CD4-positive, CD25-positive, alpha-beta regulatory T cell (primary cell): Measurements from ENCODE around the gene HELQ. TPM values are rescaled to one million over a fixed set of nuclear protein-coding genes. Genes with fewer than 3 reads are reported as not detected.

Experiments
- ATAC-seq, 2 donors: fragments of 150-1000 bp; cut with Tn5 transposase; one replicate each; pipeline ENCODE4 v1.10.0; 2021; ENCODE audit warnings: low read depth in 2 of 2, moderate number of reproducible peaks in 2 of 2, moderate library complexity in 1 of 2
- DNase-seq, 3 donors: peaks; one replicate each; pipeline versions ENCODE4 v3.0.0 to v3.0.0-alpha.2; 2012 to 2022; ENCODE audit warnings: mixed read lengths in 1 of 3
- H3K27ac ChIP-seq: one replicate; pipeline ENCODE4 v1.7.0; 2013; ENCODE audit warnings: mild to moderate bottlenecking, low read length; ENCODE audit not compliant: insufficient read depth, poor library complexity, severe bottlenecking
- H3K27me3 ChIP-seq: one replicate; pipeline ENCODE4 v1.7.0; 2013; ENCODE audit warnings: low read length; ENCODE audit not compliant: control insufficient read depth, insufficient read depth
- H3K36me3 ChIP-seq: one replicate; pipeline ENCODE4 v1.7.0; 2013; ENCODE audit warnings: mild to moderate bottlenecking, low read length, moderate library complexity; ENCODE audit not compliant: control insufficient read depth, insufficient read depth
- H3K4me1 ChIP-seq: 2 replicates; pipeline ENCODE4 v1.7.0; 2013; ENCODE audit warnings: mild to moderate bottlenecking, low read length; ENCODE audit not compliant: insufficient read depth, control insufficient read depth, poor library complexity, severe bottlenecking
- H3K4me3 ChIP-seq: one replicate; pipeline ENCODE4 v1.7.0; 2013; ENCODE audit warnings: low read depth, mild to moderate bottlenecking, low read length, moderate library complexity
- H3K9me3 ChIP-seq, 2 experiments: 1 replicate in 1 of 2; 2 replicates in 1 of 2; pipeline ENCODE4 v1.7.0; 2013; ENCODE audit warnings: low read length in 2 of 2, mild to moderate bottlenecking in 1 of 2, moderate library complexity in 1 of 2; ENCODE audit not compliant: control insufficient read depth in 2 of 2
- H3K27ac Mint-ChIP-seq, 3 donors: one replicate each; pipeline ENCODE4 v1.8.0; 2020 to 2022; ENCODE audit warnings: mild to moderate bottlenecking in 3 of 3, mixed read lengths in 3 of 3, moderate library complexity in 2 of 3
- H3K27me3 Mint-ChIP-seq: one replicate; pipeline ENCODE4 v1.8.0; 2022; ENCODE audit warnings: mild to moderate bottlenecking, mixed read lengths
- H3K36me3 Mint-ChIP-seq: one replicate; pipeline ENCODE4 v1.8.0; 2020; ENCODE audit warnings: mixed read lengths
- H3K4me1 Mint-ChIP-seq, 4 donors: one replicate each; pipeline ENCODE4 v1.8.0; 2020 to 2022; ENCODE audit warnings: mixed read lengths in 4 of 4, mild to moderate bottlenecking in 1 of 4
- H3K4me3 Mint-ChIP-seq, 4 donors: one replicate each; pipeline ENCODE4 v1.8.0; 2020 to 2022; ENCODE audit warnings: mild to moderate bottlenecking in 4 of 4, mixed read lengths in 4 of 4, moderate library complexity in 3 of 4
- H3K9me3 Mint-ChIP-seq, 7 donors: one replicate each; pipeline ENCODE4 v1.8.0; 2020 to 2022; ENCODE audit warnings: mixed read lengths in 7 of 7, mild to moderate bottlenecking in 3 of 7, moderate library complexity in 2 of 7
- polyA plus RNA-seq, 4 donors: library from polyadenylated mRNA; unstranded; fragments of 300-500 nt; fragmentation: Illumina TruSeq; gene quantifications; one replicate each; pipeline ENCODE4 v1.2.3, GENCODE V29; 2021
- total RNA-seq: library from RNA; stranded (reverse); gene quantifications from one replicate; pipeline ENCODE4 v1.2.3, GENCODE V29; 2022

The HELQ gene
- total and polyA plus RNA-seq, 5 donors from 2014 or later, result 23.8 to 37.8 (median 27.1) TPM

DNA sequence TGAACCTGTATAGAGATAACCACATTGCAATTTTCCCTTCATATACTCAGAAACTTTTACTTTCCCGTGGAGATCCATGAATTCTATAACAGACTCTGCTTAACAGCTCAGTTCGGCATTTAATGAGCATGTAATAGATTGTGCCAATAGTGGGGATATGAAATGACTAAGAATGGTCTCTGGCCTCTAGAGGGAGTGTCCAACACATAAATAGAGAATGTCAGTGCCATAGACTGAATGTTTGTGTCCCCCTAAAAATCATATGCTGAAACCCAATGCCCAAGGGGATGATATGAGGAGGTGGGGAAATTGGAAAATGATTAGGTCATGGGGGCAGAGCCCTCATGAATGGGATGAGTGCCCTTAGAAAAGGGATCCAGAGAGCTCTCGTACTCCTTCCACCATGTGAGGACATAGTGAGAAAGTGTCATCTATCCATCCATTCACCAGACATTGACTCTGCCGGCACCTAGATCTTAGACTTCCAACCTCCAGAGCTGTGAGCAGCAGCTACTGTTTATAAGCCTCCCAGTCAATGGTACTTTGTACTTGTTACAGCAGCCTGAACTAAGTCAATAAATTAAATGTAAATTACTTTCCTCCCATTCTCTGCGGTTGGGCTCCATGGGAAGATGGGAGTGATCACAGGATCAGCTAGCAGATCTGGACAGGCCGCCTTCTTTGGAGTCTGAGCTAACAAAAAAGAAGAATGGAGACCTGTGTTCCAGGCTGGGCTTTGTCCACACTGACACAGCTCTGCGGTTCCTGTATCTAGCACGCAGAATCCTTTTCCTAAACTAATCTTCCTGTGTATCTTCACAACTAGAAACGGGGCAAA, 92.9 kb downstream of the HELQ start:
- DNase-seq, result peak in 2 of 3 donors; percentile 8 to 37

DNA sequence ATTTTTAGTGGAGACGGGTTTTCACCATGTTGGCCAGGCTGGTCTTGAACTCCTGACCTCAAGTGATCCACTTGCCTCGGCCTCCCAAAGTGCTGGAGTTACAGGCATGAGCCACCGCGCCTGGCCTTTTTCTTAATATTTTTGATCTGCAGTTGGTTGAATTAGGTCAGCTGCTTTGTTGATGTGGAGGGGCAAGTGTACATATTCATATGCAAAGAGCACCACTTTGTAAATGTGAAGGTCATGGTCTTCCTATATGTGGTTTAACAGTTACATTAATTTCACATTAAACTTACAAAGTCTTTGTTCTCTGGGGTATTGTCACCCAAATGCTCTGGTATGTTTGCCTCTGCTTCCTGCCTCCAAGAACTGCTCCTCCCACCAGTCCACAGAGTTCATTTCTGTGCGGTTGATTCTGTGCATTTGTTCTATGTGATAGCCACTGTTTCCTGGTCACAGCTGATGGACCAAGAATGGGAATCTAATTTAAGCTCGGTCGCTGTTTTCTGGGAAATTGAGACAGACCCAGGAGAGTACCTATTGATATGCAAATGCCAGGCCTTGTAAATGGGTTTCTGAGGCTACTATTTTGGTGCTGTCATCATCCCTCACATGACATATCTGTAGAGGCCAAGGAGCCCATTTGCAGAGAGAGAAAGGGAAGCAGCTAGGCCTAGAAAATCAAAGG, 94.1 kb downstream of the HELQ start:
- no peak for DNase-seq
- no peaks in the 10 kb centered on the region for H3K36me3 ChIP-seq
- Mint-ChIP-seq H3K36me3 (peaks cover 5% of the 10 kb centered on the region), H3K4me3 (no peak overlapping the region), H3K27ac (no peak overlapping the region), H3K4me1 (peaks cover 0 to 11% (median 7%) of the 10 kb centered on the region in 4 donors), H3K9me3 (peaks cover 0 to 2% (median 0%) of the 10 kb centered on the region in 7 donors), H3K27me3 (no peaks in the 10 kb centered on the region)
- no peaks in the 10 kb centered on the region for H3K9me3 ChIP-seq
- ATAC-seq, result no peak
- no peak overlapping the region for H3K4me3 ChIP-seq
- no peaks in the 10 kb centered on the region for H3K27me3 ChIP-seq
- no peak overlapping the region for H3K27ac ChIP-seq
- H3K4me1 ChIP-seq, result no peaks in the 10 kb centered on the region

More for the DNA sequence above, 92.9 kb downstream of the HELQ start:
- Mint-ChIP-seq H3K36me3 (peaks cover 5% of the 10 kb centered on the region), H3K4me3 (no peak overlapping the region), H3K27ac (no peak overlapping the region), H3K9me3 (peaks cover 0 to 2% (median 0%) of the 10 kb centered on the region in 7 donors), H3K27me3 (no peaks in the 10 kb centered on the region), H3K4me1 (peaks cover 0 to 3% (median 0%) of the 10 kb centered on the region in 4 donors)
- Histone ChIP-seq H3K36me3 (no peaks in the 10 kb centered on the region), H3K4me1 (no peaks in the 10 kb centered on the region), H3K27me3 (no peaks in the 10 kb centered on the region), H3K9me3 (no peaks in the 10 kb centered on the region), H3K27ac (no peak overlapping the region), H3K4me3 (no peak overlapping the region)
- no peak for ATAC-seq

DNA sequence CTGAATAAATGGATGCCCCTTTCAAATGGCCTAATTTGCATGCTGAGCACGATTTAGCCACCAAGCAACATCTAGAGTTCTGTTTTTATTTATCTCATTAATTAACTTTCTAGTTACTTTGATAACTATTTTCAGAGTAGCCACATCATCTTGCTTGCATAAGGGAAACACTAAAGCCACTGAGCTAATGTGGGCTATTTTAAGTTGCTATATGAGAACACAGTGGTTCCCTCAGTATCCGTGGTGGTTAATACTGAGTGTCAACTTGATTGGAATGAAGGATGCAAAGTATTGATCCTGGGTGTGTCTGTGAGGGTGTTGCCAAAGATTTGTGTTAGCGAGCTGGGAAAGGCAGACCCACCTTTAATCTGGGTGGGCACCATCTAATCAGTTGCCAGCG, 95.6 kb downstream of the HELQ start:
- H3K27ac ChIP-seq, result no peak overlapping the region
- no peak overlapping the region for H3K4me3 ChIP-seq
- H3K9me3 Mint-ChIP-seq, result peaks cover 0 to 2% (median 0%) of the 10 kb centered on the region in 7 donors

DNA sequence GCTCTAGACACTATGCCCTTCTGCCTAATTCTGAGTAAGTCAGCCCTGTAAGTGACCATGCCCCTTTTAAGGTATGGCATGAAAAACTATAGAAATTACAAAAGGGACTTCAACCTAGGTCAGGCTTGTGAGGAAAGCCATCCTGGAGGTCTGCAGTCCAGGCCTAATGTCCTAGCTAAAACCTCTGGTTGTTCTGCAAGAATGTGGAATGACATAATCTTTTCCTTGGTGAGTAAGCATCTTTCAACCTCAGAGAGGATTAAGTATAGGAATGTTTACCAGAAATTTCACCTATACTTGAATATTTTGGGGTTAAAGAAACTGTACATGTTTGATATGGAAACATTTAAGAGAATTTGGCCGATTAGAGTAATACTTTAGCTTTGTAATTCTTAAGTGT, 97.2 kb downstream of the HELQ start:
- DNase-seq (no peak), ATAC-seq (no peak)
- H3K36me3 Mint-ChIP-seq, result peaks cover 2% of the 10 kb centered on the region
- peaks cover 0 to 7% (median 2%) of the 10 kb centered on the region in 7 donors for H3K9me3 Mint-ChIP-seq
- H3K27ac Mint-ChIP-seq, result no peak overlapping the region
- no peak overlapping the region for H3K4me3 Mint-ChIP-seq
- H3K4me1 Mint-ChIP-seq, result peaks cover 1 to 17% (median 7%) of the 10 kb centered on the region in 4 donors
- H3K36me3 ChIP-seq, result no peaks in the 10 kb centered on the region
- H3K27ac ChIP-seq, result no peak overlapping the region
- no peaks in the 10 kb centered on the region for H3K27me3 Mint-ChIP-seq
- H3K27me3 ChIP-seq, result no peaks in the 10 kb centered on the region
- H3K4me1 ChIP-seq, result no peaks in the 10 kb centered on the region
- no peaks in the 10 kb centered on the region for H3K9me3 ChIP-seq
- H3K4me3 ChIP-seq, result no peak overlapping the region

More for the DNA sequence above, 95.6 kb downstream of the HELQ start:
- no peaks in the 10 kb centered on the region for H3K9me3 ChIP-seq
- DNase-seq, result no peak
- Mint-ChIP-seq H3K27me3 (no peaks in the 10 kb centered on the region), H3K36me3 (no peaks in the 10 kb centered on the region), H3K27ac (no peak overlapping the region), H3K4me3 (no peak overlapping the region), H3K4me1 (peaks cover 0 to 13% (median 7%) of the 10 kb centered on the region in 4 donors)
- H3K27me3 ChIP-seq, result no peaks in the 10 kb centered on the region
- no peak for ATAC-seq
- H3K36me3 ChIP-seq, result no peaks in the 10 kb centered on the region
- H3K4me1 ChIP-seq, result no peaks in the 10 kb centered on the region

Other genes starting within 250 kb of the HELQ start
- 3.9 TPM for gene COQ2, start 171.0 kb downstream of the HELQ start, total RNA-seq
- 1 to 10 TPM; 5.8 to 8.8 (median 8.1) TPM for gene COQ2, start 171.0 kb downstream of the HELQ start, polyA plus RNA-seq
- gene HPSE, start 121.0 kb downstream of the HELQ start, total RNA-seq, result 9.1 TPM
- gene HPSE, start 121.0 kb downstream of the HELQ start, polyA plus RNA-seq, result 10 to 100 TPM in 2 of 4 donors, 1 to 10 TPM in 2; 8.3 to 14.0 (median 10.3) TPM
- gene MRPS18C, start 235 bp upstream of the HELQ start, total RNA-seq, result 22.9 TPM
- 10 to 100 TPM; 66.8 to 99.3 (median 84.0) TPM for gene MRPS18C, start 235 bp upstream of the HELQ start, polyA plus RNA-seq
- gene ABRAXAS1, start 29.3 kb upstream of the HELQ start, total RNA-seq, result 16.3 TPM
- 10 to 100 TPM; 10.0 to 18.7 (median 12.5) TPM for gene ABRAXAS1, start 29.3 kb upstream of the HELQ start, polyA plus RNA-seq
- 2.4 TPM for gene GPAT3, start 80.3 kb upstream of the HELQ start, total RNA-seq
- gene GPAT3, start 80.3 kb upstream of the HELQ start, polyA plus RNA-seq, result 1 to 10 TPM; 2.5 to 6.7 (median 3.7) TPM